Stimulated activated CD4-positive, alpha-beta T cell treated with anti-CD3 and anti-CD28 coated beads, Interleukin-15, amount 100 ng/mL, for 48 hours (primary cell): ENCODE data around the gene SNX21.
"Not testable (repeated sequence)": the region's sequence is repeated elsewhere in the genome, so short reads cannot be mapped to it uniquely, and the experiment has no call there.

Experiments
- DNase-seq, 2 donors: peaks; one replicate each; pipeline ENCODE4 v3.0.0-alpha.2; 2020; ENCODE audit warnings: low read depth in 2 of 2

The SNX21 gene, protein sequence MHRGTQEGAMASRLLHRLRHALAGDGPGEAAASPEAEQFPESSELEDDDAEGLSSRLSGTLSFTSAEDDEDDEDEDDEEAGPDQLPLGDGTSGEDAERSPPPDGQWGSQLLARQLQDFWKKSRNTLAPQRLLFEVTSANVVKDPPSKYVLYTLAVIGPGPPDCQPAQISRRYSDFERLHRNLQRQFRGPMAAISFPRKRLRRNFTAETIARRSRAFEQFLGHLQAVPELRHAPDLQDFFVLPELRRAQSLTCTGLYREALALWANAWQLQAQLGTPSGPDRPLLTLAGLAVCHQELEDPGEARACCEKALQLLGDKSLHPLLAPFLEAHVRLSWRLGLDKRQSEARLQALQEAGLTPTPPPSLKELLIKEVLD

DNA sequence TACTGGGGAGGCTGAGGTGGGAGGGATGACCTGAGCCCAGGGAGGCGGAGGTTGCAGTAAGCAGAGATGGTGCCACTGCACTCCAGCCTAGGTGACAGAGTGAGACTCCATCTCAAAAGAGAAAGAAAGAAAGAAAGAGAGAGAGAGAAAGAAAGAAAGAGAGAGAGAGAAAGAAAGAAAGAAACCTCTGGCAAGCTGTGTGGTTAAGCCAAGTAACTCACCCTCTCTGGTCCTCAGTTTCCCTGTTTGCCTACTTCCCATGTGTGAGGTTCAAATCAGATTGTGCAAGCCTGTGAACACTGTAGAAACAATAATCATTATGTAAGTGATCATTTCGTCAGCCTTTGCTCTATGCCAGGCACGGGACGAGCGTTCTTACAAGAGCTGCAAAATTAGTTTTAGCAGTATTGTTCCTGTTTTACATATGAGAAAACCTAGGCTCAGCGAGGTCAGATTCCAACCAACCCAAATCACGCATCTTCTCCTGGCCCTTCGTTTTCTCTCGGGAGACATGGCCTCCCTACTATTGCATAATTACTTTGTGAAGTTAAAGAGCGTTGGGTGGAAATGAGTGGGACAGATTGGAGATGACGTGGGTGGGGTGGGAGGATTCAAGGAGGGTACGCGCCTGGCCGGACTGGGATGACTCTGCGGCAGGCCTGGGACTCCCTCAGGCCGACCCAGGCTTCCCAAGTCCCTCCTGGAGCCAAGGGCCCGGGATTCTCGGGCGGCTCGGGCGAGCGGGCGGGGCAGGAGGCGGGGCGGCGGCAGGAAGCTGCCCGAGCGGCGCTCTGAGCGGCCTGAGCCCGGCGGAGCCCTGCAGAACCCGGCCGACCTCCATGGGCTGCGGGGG is at the start of gene SNX21:
TSS of gene SNX21 (plus strand) at position 770 of the 853 bp plus-strand sequence. CDS start 121 bp downstream, outside the sequence.
- no peak for DNase-seq

DNA sequence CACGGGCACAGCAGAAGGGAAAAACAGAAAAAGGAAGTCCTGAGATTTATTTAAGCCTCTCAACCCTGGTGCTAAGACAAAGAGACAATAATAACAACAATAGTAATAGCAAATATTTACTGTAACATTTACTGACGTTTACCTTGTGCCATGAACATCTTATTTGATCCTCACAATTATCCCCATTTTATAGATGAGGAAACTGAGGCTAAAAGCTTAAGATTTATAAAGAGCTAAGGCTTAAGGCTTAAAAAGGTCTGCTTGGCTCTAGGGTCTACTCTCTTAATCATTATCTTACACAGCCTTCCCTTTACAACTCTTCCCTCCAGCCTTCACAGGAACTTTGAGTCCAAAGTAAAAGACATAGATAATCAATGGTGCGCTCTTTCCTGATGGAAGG is 45.2 kb upstream of the SNX21 start:
- DNase-seq: no peak

DNA sequence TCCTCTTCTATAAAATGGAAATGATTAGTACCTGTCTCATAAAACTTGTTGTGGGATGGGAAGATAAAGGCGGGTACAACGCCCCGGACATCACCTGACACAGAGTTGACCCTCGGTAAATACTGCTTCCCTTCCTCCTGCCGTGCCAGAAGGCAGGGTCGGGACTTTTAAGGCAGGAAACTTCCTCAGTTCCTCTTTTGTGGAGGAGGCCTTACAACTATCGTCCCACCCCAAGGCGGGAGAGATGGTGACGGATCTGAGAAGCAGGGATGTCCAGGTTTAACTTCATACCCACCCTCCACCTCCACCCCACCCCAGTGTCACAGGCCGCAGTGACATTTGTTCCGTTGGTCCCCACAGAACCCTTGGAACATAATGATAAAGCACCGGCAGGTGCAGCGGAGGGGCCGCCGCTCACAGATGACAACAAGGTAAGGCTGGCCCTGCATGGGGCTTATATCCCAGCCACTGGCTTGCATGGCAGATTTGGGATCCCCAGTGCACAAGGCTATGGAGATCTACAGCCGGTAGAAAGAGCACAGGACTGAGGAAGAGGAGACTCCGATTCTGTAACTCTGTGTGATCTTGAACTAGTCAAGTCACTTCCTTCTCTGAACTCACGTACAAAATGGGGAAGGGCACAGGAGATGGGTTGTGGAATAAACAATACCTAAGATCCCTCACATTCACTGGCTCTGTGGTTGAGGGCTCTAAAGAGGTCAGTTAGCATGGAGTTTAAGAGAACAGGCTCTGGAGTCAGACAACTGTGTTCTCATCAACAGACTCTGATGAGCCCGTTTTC is 41.1 kb upstream of the SNX21 start:
- DNase-seq: no peak

DNA sequence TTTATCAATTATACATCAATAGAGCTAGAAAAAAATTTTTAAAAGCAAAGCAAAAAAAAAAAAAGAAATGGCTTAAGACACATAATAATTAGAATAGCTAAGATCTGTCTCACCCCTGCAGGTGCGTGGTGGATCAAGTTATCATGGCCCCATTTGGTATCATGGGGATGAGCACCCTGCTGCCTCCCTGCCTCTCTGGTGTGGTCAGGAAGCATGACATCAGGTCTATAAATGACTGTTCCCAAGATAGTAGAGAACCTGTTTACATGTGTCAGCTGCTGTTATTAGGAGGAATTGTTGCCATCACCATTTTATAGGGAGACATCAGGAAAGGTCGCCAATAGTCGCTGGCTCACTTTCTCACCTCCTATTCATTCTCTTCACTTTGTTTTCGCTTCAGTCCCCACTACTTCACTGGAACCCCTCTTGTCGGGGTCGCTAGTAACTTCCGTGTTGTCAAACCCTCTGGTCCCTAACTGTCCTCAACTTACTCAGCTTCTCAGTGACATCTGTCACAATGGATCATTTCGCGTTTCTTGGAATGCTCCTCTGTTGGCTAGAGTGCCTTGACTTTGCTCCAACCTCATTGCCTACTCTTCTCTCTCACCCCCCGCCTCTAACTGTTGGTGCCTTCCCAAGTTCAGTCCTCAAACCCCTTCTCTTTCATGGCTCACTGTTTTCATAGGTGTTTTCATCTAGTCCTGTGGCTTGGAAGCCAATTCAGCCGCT is 37.1 kb upstream of the SNX21 start:
- DNase-seq: no peak

DNA sequence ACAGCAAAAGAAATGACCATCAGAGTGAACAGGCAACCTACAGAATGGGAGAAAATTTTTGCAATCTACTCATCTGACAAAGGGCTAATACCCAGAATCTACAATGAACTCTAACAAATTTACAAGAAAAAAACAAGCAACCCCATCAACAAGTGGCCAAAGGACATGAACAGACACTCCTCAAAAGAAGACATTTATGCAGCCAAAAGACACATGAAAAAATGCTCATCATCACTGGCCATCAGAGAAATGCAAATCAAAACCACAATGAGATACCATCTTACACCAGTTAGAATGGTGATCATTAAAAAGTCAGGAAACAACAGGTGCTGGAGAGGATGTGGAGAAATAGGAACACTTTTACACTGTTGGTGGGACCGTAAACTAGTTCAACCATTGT is 36.1 kb upstream of the SNX21 start:
- not testable (repeated sequence) for DNase-seq

DNA sequence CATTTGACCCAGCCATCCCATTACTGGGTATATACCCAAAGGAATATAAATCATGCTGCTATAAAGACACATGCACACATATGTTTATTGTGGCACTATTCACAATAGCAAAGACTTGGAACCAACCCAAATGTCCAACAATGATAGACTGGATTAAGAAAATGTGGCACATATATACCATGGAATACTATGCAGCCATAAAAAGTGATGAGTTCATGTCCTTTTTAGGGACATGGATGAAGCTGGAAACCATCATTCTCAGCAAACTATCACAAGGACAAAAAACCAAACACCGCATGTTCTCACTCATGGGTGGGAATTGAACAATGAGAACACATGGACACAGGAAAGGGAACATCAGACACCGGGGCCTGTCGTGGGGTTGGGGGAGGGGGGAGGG is 35.6 kb upstream of the SNX21 start:
- DNase-seq: not testable (repeated sequence)

DNA sequence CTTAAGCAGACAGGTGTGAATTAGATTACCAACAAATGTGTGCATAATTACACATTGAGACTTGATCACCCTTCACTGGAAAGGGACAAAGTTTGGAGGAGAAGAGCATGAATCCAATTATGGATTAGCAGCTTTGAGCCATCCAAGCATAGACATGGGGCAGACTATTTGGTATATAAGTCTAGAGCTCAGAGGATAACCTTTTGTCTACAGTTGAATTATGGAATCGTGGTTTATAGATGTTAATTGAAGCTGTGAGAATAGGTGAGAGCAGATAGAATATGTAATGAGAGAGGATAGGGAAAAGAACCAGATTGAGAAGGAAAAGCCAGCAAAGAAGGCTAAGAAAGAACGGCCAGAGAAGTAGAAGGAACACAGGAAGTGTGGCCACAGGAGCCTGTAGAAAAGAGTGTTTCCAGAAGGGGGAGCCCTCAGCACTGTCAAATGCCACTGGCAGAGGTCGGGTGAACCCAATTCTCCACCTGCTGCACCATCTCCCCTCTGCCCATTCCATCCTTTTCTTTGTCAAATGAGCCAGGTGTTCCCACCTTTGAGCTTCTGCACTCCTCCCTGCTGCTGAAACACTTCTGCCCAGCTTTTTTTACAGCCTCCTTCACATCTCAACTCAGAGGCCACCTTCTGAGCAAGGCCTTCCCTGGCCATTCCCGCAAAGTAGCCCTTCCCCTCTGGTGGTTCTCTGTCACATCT is 34.5 kb upstream of the SNX21 start:
- DNase-seq: peak in 1 of 2 donors; percentile 57

DNA sequence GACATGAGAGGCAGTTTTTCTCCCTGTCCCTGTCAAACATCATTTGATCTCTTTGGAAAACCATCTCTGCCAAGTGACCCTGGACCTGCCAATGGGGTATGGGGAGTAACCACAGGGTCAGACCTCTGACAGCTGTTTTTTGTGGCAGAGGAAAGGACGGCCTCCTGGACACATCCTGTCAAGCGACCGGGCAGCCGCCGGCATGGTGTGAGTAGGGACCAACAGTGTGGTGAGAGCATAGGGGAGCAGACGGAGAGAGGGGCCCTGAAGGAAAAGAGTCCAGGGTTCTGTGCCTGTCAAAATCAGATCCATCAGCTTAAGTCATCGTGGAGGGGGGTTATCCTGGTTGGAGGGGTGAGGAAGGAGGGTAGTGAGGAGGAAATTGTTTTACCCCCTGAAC is 31.7 kb upstream of the SNX21 start:
- no peak for DNase-seq

DNA sequence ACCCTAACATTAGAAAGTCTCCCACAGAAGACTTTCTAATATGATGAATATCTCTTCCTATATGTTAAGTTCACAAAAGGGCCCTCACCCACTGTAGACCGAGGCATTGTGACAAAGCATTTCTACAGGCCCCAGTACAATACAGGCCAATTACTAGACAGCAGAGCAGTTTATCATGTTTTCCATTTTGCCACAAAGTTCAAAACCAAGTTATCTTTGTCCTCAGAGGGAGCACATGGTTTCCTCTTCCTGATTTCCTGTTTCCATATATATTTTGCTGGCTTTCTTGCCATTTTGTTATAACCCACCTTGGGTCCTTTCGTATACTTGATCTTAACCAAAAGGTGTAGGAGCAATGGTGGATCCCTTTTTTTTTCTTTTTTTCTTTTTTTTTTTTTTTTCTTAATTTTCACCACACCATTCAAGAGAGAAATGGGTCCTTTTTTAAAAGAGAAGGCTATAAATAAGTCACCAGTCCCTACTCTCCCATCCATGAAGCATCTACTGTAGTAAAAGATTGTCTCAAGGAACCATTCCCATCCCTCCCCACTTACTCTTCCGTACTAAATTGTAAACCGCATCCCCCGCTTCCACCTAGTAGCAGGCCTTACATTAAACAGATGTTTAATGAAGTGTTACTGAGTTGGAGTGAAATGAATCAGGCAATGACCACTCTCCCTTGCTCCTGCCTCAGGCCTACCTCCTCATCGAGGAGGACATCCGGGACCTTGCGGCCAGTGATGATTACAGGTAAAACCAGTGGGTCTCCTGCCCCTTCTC is 23.2 kb upstream of the SNX21 start:
- DNase-seq: no peak

DNA sequence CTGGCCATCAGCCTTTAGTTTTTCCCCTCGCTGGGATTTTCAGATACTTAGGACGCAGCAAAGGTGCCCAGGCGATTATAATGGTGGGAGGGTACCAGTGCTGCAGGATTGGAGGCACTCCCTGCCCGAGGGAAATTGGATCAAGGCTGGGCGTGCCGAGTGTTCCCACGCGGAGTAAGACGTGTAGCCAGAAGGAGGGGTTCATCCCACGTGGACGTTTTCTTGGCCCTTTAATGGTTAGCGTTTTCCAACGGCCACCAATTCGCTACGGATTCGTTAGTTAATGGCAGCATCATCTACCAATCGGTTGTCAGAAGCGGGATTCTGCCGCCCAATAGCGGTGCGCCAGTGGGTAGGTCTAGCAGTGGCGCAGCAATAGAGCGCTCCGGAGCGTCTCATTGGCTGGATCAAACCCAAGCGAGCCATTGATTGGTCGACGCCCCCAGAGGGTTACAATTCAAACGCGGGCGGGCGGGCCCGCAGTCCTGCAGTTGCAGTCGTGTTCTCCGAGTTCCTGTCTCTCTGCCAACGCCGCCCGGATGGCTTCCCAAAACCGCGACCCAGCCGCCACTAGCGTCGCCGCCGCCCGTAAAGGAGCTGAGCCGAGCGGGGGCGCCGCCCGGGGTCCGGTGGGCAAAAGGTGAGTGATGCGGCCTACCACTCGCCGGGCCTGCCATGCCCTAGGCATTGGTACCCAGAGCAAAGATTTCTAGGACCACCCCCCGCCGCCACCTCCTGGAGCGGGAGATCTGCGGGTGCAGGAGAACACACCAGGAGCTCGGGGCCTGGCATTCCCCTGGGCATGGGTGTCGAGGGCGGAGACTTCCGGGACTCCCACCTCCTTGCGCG is 21.2 kb upstream of the SNX21 start, which contains the start of gene UBE2C:
TSS of gene UBE2C (plus strand) at position 488 of the 849 bp plus-strand sequence. CDS start at position 540, 52 bp downstream.
- peak; percentile 94 to 95 for DNase-seq

DNA sequence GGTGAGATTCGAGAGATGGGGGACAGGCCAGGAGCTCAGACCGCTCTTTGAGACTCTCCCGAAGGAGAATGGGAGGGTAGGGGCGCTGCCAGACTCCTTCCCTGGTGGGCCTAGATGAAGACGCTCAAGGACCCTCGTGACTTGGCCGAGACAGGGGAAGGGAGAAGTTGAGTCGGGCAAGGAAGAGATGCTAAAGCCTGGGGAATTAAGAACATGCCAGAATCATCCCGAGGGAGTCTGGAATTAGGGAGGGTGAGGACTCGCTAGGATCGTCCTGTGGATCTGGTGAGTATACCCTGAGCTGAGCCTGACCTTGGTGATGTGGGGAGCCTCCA is 20.6 kb upstream of the SNX21 start:
- no peak for DNase-seq

DNA sequence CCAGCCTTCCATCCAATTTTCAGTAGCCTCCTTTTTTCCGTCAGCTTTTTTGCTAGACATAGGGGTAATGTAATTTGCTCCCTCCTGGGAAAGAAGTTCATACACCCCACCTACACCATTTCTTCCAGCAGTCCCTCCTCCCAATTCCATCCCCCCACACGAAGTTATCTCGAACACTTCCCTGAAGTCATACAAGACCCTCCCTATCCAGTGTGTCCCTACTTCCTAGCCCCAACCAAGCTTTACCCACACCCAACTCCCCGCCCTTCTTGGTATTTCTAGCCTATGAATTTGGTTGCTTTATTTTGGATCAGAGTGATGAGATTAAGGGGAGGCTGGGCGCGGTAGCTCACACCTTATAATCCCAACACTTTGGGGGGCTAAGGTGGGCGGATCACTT is 20.1 kb upstream of the SNX21 start:
- no peak for DNase-seq

DNA sequence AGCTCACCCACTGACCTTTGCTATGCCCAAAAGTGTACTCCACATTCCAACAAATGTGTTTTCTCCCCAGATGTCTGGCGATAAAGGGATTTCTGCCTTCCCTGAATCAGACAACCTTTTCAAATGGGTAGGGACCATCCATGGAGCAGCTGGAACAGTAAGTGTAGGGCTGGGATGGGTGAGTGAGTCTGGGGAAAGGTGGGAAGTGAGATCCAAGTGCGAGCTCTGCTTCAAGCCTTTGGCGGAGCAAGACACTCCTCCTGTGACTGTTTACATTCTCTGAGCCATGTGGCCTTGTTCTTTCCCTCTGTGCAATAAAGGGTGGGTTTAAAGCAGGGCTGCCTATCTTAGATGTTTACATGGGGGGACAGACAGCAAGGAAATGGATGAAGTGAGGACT is 19.3 kb upstream of the SNX21 start:
- no peak for DNase-seq

DNA sequence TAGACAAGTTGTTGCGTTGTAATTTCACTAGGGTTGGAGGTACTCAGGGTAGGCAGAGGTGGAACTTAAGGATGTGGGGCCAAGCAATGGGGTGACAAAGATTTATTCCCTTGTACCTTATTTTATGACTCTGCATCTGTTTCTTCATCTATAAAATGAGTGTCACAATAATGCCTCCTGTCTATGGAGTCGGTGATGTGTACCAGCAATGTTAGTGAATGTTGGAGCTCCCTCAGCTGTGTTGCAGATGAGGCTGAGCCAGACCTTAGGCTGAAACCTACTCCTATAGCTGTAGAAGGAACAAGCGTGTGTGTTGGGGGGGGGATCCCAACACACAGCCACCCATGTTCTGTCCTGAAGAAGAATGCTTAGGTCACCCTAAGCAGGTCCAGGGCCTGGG is 16.6 kb upstream of the SNX21 start:
- DNase-seq: no peak

DNA sequence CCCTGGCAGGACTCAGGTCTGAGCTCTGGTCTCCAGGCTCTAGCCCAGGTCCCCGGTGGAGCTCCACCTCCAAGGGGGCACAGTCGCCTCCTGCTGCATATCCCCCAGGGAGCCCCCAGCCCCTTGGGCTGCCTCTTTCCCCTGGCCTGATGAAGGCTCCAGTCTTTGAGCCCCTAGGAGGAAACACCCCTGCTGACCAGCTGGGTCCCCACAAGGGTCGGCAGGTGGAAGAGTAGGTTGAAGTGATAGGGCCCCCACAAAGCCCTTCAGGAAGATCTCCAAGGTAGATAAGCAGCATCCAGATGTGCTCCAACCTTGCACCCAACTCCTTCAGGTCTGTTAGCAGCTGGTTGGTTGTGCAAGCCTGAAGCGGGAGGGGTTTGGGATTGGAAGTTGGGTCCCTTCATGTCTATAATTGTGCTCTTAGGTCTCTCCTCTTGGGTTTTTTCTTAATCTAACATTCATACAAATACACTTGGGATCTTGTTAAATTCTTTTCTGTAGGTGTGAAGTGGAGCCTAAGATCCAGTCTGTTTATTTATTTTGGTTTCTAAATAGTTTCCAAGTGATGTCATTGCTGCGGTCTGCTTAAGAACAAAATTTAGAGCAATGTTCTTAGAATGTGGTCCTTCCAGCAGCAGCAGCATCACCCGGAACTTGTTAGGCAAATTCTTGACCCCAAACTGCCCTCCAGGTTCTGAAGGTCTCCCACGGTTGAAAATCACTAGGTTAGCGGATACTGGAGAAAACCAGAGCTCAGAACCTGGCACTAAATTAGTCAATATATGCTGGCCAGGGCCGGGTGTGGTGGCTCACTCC is 16.0 kb upstream of the SNX21 start:
- no peak for DNase-seq

DNA sequence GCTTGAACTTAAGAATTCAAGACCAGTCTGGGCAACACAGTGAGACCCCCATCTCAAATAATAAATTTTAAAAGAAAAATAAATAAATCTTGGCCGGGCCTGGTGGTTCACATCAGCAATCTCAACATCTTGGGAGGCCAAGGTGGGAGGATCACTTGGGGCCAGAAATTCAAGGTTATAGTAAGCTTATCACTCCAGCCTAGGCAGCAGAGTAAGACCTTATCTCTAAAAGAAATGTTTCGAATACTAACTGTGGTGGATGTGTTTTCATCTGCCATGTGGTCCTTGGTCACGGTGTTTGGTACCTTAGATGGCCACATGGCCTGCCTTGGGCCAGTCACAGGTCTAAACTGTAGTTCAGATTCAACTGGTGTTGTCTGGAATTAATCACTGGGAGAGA is 15.4 kb upstream of the SNX21 start:
- DNase-seq: no peak

DNA sequence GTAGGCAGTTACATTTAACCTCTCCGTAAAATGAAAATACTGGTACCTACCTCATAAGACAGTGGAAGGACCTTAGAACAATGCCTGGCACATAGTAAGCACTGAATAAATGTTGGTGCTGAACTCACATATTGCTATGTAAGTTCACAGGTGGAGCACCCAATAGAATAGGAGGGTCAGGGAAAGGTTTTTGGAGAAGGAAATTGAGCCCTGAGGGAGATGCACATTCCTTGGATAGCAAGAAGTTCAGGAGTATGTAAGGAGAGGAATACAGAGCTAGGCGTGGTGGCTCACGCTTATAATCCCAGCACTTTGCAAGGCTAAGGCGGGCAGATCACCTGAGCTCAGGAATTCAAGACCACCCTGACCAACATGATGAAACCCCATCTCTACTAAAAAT is 14.1 kb upstream of the SNX21 start:
- DNase-seq: no peak

DNA sequence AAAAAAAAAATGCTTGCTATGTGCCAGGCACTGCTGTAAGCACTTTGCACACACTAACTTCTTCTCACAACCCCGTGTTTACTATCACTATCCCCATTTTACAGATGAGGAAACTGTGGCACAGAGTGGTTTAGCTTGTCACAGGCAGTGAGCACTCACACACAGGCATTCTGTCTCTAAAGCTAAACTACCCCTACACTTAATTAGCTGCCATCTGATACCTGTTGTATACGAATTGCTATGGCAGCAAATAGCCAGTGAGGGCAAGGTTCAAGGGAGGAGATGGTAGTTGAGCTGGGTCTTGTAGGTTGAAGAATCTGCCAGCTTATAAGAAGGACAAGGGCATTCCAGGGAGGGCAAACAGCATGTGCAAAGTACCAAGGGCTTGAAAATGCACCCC is 11.7 kb upstream of the SNX21 start:
- DNase-seq: no peak
